ENCODE data around the gene MMP10. TPM values are rescaled to one million over a fixed set of nuclear protein-coding genes. Genes with fewer than 3 reads are reported as not detected.

MMP10 gene
- not detected in 3 replicates for total RNA-seq (2021)
- Bru-seq, nascent RNA: not detected
- long read RNA-seq, experiment 1, partial matches to known transcripts: 0 of 1 reads
- long read RNA-seq, experiment 1, other reads (novel, unspliced or antisense): 1 of 1 reads
- long read RNA-seq, experiment 2: 0 reads
- long read RNA-seq, experiment 3: 0 reads

DNA sequence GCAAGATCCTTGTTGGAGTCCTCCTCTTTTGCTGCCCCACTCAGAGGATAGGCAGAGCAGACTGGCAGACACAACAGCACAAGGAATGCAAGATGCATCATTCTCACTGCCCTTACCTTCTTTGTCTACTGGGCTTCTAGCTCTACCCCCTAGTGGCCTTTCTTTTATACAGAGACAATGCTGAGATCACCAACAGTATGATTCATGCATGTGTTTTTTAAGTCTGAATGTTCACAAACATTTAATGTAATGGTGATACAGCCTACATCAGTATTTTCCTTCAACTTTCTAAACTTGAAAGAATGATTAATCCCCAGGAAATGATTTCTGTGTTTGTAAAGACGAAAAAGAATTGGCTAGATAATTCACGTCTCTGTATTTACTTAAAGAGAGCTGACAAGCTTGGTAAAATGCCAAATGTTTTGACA, at the start of gene MMP10:
TSS of gene MMP10 (minus strand) at position 138 of the 428 bp plus-strand sequence. CDS start at position 101, 37 bp downstream.
- Mint-ChIP-seq H3K9me3 (peaks cover 7% of the 10 kb centered on the region), H3K4me3 (no peak within 1 kb of the TSS), H3K27ac (peak within 1 kb of the TSS; percentile 54; the same call in 1 of the 2 replicates), H3K27me3 (ENCODE audit: low read depth) (no peaks in the 10 kb centered on the region), H3K4me1 (peaks cover 19% of the 10 kb centered on the region), H3K36me3 (no peaks in the 10 kb centered on the region)
- DNase-seq (ENCODE audit: low spot score): no peak
- TF ChIP-seq, protein P1, sequence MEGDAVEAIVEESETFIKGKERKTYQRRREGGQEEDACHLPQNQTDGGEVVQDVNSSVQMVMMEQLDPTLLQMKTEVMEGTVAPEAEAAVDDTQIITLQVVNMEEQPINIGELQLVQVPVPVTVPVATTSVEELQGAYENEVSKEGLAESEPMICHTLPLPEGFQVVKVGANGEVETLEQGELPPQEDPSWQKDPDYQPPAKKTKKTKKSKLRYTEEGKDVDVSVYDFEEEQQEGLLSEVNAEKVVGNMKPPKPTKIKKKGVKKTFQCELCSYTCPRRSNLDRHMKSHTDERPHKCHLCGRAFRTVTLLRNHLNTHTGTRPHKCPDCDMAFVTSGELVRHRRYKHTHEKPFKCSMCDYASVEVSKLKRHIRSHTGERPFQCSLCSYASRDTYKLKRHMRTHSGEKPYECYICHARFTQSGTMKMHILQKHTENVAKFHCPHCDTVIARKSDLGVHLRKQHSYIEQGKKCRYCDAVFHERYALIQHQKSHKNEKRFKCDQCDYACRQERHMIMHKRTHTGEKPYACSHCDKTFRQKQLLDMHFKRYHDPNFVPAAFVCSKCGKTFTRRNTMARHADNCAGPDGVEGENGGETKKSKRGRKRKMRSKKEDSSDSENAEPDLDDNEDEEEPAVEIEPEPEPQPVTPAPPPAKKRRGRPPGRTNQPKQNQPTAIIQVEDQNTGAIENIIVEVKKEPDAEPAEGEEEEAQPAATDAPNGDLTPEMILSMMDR (IDR thresholded peaks at IDR 0.05): 0 out of 2 replicates have a peak, but pooled peaks have one; percentile 34
- no peak for TF ChIP-seq FOXP1 (CRISPR knock-in tag; IDR thresholded peaks at IDR 0.05; ENCODE audit: borderline replicate concordance)
- POLR2A ChIA-PET: no interaction called here
- ATAC-seq: peak; percentile 100
- CTCF ChIA-PET: interaction anchor here (0.6 to 1.3 kb wide), 16 partner anchors 9 to 385 kb away, joined by 3 to 9 read pairs (median 4); partner anchors contain the start of gene MMP1

DNA sequence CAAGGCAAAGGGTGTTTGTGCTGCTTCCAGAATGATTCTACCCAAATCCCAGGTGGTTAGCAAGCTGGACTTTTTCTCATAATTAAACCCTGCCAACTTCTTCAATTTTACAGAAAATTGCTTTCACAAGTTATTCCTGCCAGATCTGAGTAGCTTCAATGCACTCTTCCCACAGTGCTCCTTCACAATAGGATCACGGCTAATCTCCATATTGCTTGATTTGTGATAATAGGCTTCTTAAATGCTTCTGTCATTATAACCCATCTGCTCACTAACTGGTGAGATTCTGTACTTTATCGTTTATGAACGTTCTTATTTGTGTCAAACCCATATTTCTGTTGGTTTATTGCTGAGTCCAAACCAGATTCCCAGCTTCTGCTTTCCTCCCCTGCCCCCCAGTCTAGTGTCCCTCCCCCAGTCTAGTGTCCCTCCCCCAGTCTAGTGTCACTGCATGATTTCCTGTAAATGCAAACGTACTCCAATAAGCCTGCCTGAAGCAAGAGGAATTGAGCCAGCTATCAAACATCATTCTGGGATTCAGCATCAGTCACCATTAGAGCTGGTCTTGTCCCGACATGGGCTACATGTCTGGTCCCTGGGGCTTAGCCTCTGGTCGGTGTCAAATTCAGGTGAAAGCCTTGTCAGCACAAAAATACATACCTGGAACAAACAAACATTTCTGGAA, 49.0 kb upstream of the MMP10 start:
- H3K9me3 Mint-ChIP-seq: peaks cover 8% of the 10 kb centered on the region
- CTCF ChIA-PET: interaction anchor here (1.0 to 1.5 kb wide), 5 partner anchors 11 to 111 kb away, joined by 3 to 7 read pairs (median 4); no protein-coding TSS in a partner anchor
- peaks cover 11% of the 10 kb centered on the region for H3K4me1 Mint-ChIP-seq
- ATAC-seq (peak; percentile 34; the same call in 1 of the 2 replicates), DNase-seq (ENCODE audit: low spot score) (no peak)
- no peak overlapping the region for H3K4me3 Mint-ChIP-seq
- H3K27ac Mint-ChIP-seq: no peak overlapping the region
- H3K36me3 Mint-ChIP-seq: peaks cover 25% of the 10 kb centered on the region
- peaks cover 4% of the 10 kb centered on the region; the same call in 1 of the 2 replicates for H3K27me3 Mint-ChIP-seq (ENCODE audit: low read depth)
- TF ChIP-seq FOXK1 (CRISPR knock-in tag; IDR thresholded peaks at IDR 0.05): no peak
- no peak for TF ChIP-seq ATF1 (CRISPR knock-in tag; IDR thresholded peaks at IDR 0.05)
- TF ChIP-seq KAT7 (CRISPR knock-in tag; IDR thresholded peaks at IDR 0.05; ENCODE audit: borderline replicate concordance): no peak
- TF ChIP-seq ZNF263 (CRISPR knock-in tag; IDR thresholded peaks at IDR 0.05; ENCODE audit: low read depth): no peak
- TF ChIP-seq, protein P2, sequence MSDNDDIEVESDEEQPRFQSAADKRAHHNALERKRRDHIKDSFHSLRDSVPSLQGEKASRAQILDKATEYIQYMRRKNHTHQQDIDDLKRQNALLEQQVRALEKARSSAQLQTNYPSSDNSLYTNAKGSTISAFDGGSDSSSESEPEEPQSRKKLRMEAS (CRISPR knock-in tag; IDR thresholded peaks at IDR 0.05): no peak
- TF ChIP-seq, protein P3, sequence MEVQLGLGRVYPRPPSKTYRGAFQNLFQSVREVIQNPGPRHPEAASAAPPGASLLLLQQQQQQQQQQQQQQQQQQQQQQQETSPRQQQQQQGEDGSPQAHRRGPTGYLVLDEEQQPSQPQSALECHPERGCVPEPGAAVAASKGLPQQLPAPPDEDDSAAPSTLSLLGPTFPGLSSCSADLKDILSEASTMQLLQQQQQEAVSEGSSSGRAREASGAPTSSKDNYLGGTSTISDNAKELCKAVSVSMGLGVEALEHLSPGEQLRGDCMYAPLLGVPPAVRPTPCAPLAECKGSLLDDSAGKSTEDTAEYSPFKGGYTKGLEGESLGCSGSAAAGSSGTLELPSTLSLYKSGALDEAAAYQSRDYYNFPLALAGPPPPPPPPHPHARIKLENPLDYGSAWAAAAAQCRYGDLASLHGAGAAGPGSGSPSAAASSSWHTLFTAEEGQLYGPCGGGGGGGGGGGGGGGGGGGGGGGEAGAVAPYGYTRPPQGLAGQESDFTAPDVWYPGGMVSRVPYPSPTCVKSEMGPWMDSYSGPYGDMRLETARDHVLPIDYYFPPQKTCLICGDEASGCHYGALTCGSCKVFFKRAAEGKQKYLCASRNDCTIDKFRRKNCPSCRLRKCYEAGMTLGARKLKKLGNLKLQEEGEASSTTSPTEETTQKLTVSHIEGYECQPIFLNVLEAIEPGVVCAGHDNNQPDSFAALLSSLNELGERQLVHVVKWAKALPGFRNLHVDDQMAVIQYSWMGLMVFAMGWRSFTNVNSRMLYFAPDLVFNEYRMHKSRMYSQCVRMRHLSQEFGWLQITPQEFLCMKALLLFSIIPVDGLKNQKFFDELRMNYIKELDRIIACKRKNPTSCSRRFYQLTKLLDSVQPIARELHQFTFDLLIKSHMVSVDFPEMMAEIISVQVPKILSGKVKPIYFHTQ (CRISPR knock-in tag; IDR thresholded peaks at IDR 0.05): no peak
- TF ChIP-seq RELA (CRISPR knock-in tag; IDR thresholded peaks at IDR 0.05; ENCODE audit: borderline replicate concordance): no peak
- TF ChIP-seq, protein P4, sequence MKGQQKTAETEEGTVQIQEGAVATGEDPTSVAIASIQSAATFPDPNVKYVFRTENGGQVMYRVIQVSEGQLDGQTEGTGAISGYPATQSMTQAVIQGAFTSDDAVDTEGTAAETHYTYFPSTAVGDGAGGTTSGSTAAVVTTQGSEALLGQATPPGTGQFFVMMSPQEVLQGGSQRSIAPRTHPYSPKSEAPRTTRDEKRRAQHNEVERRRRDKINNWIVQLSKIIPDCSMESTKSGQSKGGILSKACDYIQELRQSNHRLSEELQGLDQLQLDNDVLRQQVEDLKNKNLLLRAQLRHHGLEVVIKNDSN (CRISPR knock-in tag; IDR thresholded peaks at IDR 0.05): no peak
- TF ChIP-seq GTF2I (CRISPR knock-in tag; conservative IDR thresholded peaks at IDR 0.05): no peak
- TF ChIP-seq ETV6 (CRISPR knock-in tag; IDR thresholded peaks at IDR 0.05): no peak
- TF ChIP-seq, protein P5, sequence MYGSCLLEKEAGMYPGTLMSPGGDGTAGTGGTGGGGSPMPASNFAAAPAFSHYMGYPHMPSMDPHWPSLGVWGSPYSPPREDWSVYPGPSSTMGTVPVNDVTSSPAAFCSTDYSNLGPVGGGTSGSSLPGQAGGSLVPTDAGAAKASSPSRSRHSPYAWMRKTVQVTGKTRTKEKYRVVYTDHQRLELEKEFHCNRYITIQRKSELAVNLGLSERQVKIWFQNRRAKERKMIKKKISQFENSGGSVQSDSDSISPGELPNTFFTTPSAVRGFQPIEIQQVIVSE (CRISPR knock-in tag; IDR thresholded peaks at IDR 0.05; ENCODE audit: borderline replicate concordance): no peak
- POLR2A ChIA-PET: no interaction called here

DNA sequence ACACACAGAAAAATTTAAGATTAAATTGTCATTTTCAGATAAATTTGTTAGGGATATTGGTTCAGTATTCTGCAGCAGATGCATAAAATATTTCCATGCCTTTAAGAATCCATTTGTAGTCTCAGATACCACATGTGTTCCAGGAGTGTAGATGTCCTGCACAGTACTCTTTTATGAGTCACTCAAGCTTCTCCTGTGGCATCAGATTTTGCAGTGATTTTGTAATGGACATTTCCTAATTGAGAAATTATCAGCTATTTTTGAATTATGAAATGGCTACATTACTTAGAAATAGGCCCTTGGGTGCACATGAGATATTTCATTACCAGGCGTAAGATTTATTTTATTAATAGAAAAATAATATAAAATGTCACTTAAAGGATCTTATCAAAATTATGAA, 44.1 kb upstream of the MMP10 start:
- POLR2A ChIA-PET: no interaction called here
- DNase-seq (ENCODE audit: low spot score): no peak
- Mint-ChIP-seq H3K27me3 (ENCODE audit: low read depth) (no peaks in the 10 kb centered on the region), H3K4me3 (no peak overlapping the region), H3K4me1 (peaks cover 5% of the 10 kb centered on the region), H3K9me3 (peaks cover 8% of the 10 kb centered on the region), H3K27ac (no peak overlapping the region), H3K36me3 (peaks cover 25% of the 10 kb centered on the region)
- no peak for ATAC-seq
- CTCF ChIA-PET: no interaction called here
- TF ChIP-seq, protein P1 (IDR thresholded peaks at IDR 0.05): no peak
- TF ChIP-seq TEAD4 (CRISPR knock-in tag; IDR thresholded peaks at IDR 0.05): no peak
- TF ChIP-seq, protein P6, sequence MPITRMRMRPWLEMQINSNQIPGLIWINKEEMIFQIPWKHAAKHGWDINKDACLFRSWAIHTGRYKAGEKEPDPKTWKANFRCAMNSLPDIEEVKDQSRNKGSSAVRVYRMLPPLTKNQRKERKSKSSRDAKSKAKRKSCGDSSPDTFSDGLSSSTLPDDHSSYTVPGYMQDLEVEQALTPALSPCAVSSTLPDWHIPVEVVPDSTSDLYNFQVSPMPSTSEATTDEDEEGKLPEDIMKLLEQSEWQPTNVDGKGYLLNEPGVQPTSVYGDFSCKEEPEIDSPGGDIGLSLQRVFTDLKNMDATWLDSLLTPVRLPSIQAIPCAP (CRISPR knock-in tag; IDR thresholded peaks at IDR 0.05): no peak
- TF ChIP-seq CREB1 (CRISPR knock-in tag; IDR thresholded peaks at IDR 0.05): no peak
- no peak for TF ChIP-seq ZNF423 (CRISPR knock-in tag; IDR thresholded peaks at IDR 0.05)
- TF ChIP-seq, protein P7, sequence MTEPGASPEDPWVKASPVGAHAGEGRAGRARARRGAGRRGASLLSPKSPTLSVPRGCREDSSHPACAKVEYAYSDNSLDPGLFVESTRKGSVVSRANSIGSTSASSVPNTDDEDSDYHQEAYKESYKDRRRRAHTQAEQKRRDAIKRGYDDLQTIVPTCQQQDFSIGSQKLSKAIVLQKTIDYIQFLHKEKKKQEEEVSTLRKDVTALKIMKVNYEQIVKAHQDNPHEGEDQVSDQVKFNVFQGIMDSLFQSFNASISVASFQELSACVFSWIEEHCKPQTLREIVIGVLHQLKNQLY (CRISPR knock-in tag; IDR thresholded peaks at IDR 0.05): no peak
- TF ChIP-seq RORB (CRISPR knock-in tag; IDR thresholded peaks at IDR 0.05): no peak
- TF ChIP-seq, protein P8, sequence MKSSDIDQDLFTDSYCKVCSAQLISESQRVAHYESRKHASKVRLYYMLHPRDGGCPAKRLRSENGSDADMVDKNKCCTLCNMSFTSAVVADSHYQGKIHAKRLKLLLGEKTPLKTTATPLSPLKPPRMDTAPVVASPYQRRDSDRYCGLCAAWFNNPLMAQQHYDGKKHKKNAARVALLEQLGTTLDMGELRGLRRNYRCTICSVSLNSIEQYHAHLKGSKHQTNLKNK (CRISPR knock-in tag; IDR thresholded peaks at IDR 0.05): no peak

Measured in WTC11 (cell line).